T-helper 9 cell (primary cell): ENCODE results near the gene SULT1A3.
"Not testable (repeated sequence)": the region's sequence is repeated elsewhere in the genome, so short reads cannot be mapped to it uniquely, and the experiment has no call there.

ENCODE experiments used
- DNase-seq: peaks from one replicate; pipeline ENCODE4 v3.0.0-alpha.2; 2020

Gene SULT1A3

DNA sequence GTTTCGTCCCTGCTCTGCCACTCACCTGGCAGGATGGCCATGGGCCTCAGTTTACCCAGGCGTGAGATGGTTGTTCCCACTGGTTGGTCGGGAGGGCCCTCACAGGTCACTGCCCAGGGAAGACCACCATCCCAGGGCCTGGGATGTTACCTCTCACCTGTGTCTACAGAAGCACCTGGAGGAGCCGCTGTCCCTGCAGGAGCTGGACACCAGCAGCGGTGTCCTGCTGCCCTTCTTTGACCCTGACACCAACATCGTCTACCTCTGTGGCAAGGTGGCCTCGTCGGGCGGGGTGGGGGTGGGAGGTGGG lies 11.5 kb upstream of the SULT1A3 start:
- no peak for DNase-seq

DNA sequence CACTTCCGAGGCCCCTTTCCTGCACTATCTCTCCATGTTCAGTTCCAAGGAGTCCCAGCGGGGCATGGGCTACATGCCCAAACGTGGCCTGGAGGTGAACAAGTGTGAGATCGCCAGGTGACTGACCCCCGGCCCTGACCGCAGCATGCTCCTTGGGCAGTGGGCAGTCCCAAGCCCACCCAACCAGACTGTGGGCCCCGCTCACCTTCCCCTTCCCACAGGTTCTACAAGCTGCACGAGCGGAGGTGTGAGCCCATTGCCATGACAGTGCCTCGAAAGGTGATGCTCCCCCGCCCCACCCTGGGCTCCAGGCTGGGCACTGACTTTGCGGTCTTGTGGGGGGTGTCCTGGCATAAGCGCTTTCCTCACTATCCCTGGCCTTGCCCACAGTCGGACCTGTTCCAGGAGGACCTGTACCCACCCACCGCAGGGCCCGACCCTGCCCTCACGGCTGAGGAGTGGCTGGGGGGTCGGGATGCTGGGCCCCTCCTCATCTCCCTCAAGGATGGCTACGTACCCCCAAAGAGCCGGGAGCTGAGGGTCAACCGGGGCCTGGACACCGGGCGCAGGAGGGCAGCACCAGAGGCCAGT lies 11.0 kb upstream of the SULT1A3 start:
- no peak for DNase-seq

DNA sequence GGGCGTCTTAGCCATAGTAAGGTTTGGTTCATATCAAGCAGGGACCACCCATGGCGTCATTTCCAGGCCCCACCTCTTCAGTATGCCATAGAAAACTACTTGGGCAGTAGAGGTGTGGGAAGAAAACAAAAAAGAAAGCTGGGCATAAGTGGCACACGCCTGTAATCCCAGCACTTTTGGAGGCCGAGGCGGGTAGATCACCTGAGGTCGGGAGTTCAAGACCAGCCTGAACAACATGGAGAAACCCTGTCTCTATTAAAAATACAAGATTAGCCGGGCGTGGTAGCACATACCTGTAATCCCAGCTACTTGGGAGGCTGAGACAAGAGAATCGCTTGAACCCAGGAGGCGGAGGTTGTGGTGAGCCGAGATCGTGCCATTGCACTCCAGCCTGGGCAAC lies 7.9 kb upstream of the SULT1A3 start:
- DNase-seq = not testable (repeated sequence)

DNA sequence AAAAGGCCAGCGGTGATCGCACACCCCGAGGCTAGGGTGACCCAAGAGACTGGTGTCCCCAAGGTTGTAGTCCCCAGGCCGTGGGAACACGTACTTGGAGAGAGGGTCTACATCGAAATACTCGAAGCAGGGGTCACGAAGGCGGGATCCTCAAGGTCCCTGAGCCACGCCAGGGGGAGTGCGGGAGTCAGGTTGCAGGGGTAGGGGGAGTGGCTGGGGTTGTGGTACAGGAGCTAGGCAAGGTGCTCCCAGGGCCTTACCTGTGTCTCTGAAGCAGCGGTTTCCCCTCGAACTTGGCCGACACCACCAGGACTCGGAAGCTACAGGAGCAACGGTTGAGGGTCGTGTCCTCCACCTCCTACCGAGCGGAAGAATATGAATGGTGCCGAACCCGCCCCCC lies 6.0 kb upstream of the SULT1A3 start:
- not testable (repeated sequence) for DNase-seq

DNA sequence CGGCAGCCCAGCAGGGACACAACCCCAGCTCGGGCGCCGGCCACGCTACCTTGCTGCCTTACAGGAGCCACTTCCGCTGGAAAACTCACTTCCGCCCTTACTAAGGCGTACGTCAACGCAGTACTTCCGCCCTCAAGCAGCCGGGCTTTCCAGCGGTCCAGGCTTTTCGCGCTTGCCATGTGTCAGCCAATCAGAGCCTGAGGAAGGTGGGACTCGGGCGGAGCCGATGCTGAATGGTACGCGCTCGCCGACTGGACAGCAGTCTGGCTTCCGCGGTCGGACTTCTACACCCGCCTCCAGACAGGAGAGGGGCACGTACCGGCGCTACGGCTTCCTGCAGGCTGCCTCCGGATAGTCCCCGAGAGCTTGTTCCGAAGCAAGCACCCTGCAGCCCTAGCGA lies 5.4 kb upstream of the SULT1A3 start, which contains the start of the genes BOLA2B and SLX1A:
Gene BOLA2B (minus strand): TSS at position 52 of the 400 bp plus-strand sequence. CDS start 71 bp downstream, outside the sequence.
Gene SLX1A (plus strand): TSS at position 261 of the 400 bp plus-strand sequence. CDS start 210 bp downstream, outside the sequence.
- not testable (repeated sequence) for DNase-seq

DNA sequence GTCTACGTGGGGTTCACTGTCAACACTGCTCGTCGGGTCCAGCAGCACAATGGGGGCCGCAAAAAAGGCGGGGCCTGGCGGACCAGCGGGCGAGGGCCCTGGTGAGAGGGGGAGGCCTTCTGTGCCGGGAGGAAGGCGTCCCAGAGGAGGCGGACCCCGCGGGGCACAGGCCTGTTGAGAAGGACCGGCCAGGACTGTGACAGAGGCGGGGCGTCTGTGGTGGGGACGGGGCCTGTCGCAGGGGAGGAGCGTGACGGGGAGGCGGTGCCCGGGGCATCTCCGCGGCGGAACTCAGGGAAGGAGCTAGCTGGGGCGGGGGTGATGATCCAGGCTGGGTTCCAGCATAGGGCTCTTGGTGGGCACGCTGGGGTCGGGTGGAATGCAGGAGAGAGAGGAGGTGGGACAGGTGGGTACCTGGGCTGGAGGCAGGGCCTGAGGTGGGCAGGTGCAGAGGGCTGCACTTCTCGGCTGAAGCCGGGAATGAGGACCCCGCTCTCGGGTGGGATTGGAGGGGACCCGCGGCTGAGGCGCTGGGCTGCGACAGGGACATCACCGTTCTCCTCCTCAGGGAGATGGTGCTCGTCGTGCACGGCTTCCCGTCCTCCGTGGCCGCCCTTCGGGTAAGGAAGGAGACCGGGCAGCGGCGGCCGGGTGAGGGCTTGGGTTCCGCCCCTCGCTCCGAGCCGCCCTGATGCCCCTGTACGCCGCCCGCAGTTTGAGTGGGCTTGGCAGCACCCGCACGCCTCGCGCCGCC lies 4.7 kb upstream of the SULT1A3 start:
- DNase-seq = not testable (repeated sequence)

DNA sequence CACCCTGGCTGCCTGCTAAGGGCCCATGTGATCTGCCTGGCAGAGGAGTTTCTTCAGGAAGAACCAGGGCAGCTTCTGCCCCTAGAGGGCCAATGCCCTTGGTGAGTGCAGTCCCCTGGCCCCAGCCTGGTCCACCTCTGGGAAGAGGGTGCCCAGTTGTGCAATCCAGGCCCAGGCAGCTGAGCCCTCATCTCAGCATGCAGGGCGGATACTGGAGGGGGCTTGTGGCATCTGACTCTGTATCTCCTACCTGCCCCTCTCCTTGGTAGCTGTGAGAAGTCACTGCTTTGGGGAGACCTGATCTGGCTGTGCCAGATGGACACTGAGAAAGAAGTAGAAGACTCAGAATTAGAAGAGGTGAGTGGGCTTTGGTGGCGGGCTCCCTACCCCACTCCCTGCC lies 2.1 kb upstream of the SULT1A3 start:
- not testable (repeated sequence) for DNase-seq

DNA sequence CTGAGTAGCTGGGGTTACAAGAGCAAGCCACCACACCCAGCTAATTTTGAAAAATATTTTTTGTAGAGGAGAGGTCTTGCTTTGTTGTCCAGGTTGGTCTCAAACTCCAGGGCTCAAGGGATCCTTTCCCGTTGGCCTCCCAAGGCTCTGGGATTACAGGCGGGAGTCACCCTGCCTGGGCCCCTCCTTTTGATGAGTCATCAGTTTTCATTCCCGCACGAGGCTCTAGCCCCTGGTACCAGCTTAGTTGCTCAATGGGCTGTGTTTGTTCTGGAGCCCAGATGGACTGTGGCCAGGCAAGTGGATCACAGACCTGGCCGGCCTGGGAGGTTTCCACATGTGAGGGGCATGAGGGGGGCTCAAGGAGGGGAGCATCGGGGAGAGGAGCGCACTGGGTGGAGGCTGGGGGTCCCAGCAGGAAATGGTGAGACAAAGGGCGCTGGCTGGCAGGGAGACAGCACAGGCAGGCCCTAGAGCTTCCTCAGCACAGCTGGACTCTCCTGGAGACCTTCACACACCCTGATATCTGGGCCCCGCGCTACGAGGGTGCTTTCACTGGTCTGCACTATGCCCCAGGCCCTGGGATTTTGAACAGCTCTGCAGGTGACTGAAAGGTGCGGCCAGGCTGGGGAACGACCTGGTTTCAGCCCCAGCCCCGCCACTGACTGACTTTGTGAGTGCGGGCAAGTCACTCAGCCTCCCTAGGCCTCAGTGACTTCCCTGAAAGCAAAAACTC lies 721 bp downstream of the SULT1A3 start:
- not testable (repeated sequence) for DNase-seq

DNA sequence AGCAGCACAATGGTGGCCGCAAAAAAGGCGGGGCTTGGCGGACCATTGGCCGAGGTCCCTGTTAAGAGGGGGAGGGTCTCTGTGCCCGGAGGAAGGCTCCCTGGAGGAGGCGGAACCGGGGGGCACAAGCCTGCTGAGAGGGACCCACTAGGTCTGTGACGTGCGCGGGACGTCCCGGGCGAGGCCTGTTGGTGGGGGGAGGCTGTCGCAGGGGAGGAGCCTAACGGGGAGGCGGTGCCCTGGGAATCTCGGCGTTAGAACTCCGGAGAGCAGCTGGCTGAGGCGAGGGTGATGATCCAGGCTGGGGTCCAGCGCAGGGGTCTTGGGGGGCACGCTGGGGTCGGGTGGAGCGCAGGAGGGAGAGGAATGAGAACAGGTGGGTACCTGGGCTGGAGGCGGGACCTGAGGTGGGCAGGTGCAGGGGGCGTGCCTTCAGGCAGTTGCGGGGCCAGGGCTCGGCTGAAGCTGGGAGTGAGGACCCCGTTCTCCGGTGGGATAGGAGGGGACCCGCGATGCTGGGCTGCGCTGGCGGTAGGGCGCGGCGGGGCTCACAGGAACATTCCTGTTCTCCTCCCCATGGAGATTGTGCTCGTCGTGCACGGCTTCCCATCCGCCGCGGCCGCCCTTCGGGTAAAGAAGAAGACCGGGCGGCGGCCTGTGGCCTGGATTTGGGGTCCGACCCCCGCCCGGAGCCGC lies 6.6 kb downstream of the SULT1A3 start:
- DNase-seq = not testable (repeated sequence)

DNA sequence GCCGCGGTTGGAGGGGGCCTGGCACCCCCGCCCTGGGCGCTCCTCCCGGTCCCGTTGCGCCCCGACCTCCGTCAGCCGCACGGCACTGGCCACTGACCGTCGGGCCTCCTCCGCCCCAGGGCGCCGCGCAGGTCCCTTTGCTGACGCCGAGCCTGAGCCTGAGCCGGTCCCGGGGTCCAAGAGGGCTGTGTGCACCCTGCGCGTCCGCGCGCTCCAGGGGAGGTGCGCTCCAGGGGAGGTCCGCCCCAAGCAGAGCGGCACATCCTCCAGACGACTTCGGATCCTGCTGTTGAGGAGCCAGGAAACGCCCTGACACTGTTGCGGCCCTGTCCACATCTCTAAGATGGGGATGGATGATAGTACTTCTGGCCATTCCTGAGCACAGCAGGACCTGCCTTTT lies 7.2 kb downstream of the SULT1A3 start:
- DNase-seq = not testable (repeated sequence)

DNA sequence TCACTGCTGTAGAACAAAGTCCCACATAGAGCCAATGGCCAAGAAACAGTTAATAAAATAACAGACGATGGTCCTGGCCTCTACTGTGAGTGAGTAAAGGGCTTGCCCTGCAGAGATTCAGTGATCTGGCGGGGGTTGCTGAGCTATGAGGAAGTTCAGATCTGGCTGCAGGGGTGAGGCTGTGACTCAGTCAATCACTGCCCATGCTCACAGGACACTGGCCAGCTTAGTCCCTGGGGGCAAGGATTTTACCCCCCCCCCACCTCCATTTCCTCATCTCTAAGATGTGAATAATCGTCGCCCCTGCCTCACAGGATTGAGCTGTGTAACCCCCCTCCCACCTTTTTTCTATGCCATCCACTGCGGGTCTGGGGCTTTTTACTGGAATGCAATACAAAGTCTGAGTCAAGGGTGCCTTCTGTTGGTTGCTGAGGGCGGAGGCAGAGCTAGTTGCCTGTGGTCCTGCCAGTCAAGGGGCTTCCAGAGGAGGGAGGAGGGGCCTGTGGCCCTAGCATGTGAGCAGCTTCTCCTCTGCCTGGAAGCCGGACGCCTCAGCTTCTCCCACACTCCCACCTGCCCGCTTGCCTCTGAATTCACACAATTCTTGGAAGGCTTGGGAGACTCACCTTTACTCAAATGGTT lies 8.1 kb downstream of the SULT1A3 start:
- DNase-seq = not testable (repeated sequence)

DNA sequence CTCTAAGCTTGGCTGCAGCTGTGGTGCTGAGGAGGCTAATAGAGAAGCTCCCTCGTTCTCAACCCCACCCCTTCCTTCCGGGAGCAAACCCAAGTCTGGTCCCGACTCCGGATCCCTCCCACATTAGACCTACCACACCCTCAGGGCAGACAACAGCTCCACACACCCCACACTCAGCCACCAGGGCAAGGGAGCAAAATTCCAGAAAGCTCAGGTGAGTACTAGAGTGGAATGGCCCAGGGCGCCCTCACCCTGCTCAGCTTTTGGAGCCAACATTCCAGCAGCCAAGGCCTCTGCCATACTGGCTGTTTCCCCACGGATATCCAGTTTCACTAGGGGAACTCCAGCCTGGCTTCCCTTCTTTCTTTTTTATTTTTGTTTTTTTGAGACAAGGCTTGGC lies 10.0 kb downstream of the SULT1A3 start:
- peak; percentile 37 for DNase-seq

DNA sequence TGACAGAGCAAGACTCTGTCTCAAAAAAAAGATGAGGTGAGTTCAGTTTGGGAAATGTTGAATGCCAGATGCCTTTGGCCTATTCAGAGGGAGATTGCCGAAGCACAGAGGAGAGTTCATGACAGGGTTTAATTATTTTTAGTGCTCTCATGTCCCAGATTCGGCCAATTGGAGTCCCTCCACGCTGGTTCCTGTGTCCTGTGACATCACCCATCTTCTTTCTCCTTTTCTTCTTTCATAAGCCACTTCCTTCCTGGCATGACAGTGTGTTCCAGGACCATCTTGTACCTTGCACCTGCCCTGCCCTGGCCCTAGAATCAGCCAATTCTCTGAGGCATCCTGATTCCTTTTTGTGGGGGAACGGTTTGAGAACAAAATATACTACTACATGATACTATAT lies 12.4 kb downstream of the SULT1A3 start:
- not testable (repeated sequence) for DNase-seq

DNA sequence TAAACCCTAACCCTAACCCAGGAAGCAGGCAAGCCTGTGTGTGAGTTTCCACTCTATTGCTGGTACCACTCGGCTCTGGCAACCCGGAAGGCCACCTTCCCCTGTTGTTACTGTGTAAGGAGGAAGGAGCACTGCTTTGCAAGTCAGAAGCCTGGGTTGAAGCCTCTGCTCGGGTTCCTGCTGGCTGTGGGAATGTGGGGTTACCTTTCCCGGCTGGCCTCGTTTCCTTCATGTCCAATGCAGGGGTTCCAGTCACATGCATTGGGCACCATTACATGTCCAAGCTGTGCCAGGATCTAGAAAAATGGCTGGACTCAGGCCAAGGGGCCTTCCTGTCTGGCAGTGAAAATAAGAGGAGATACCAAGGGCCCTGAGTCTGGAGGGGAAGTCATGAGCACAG lies 18.0 kb downstream of the SULT1A3 start:
- DNase-seq = not testable (repeated sequence)

DNA sequence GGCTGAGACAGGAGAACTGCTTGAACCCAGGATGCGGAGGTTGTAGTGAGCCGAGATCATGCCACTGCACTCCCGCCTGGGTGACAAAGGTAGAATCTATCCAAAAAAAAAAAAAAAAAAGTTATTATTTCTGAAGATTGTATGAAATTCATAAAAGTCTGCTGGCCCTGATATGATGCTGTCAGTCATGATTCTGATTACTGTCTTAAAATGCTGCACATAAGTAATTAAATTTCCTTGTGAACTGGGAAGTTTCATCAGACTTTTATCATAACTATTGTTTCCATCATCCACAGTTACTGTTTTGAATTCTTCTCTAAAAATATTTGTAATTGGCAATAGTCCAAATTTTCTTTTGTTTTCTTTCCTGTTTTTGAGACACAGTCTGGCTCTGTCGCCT lies 49.3 kb downstream of the SULT1A3 start, which contains the start of gene NPIPB13:
Gene NPIPB13 (minus strand): TSS at position 101 of the 400 bp plus-strand sequence. CDS start 2,906 bp downstream, outside the sequence.
- not testable (repeated sequence) for DNase-seq
